Measurements from ENCODE around the gene CACFD1. TPM values are rescaled to one million over a fixed set of nuclear protein-coding genes. Genes with fewer than 3 reads are reported as not detected.
A peak's percentile ranks its signal among the peaks of the same experiment; 100 is the strongest.

The CACFD1 gene
- total and polyA plus RNA-seq, 9 of the 15 experiments (the other 6 are each of a cell fraction or from before 2014, with no cell fraction given), result 0.11 to 1.4 (median 1.1) TPM; not detected in 2

GRCh38 chr9:133495327-133496293, 35.8 kb downstream of the CACFD1 start (continued):
- TF ChIP-seq ELK1 (CRISPR knock-in tag; IDR thresholded peaks at IDR 0.05), result 0 out of 2 replicates have a peak, but pooled peaks have one; percentile 16
- TF ChIP-seq HIVEP1 (CRISPR knock-in tag; IDR thresholded peaks at IDR 0.05), result no peak
- TF ChIP-seq ZNF77 (CRISPR knock-in tag; IDR thresholded peaks at IDR 0.05), result no peak
- no peak for TF ChIP-seq TFAM (CRISPR knock-in tag; conservative IDR thresholded peaks at IDR 0.05)

- H3K4me2 ChIP-seq (ENCODE audit: insufficient read depth, low read length), result no peak overlapping the region
- no peak for TF ChIP-seq ZNF408 (CRISPR knock-in tag; IDR thresholded peaks at IDR 0.05; ENCODE audit: low read depth)
- no peak for TF ChIP-seq SIN3A (IDR thresholded peaks at IDR 0.05; ENCODE audit: borderline replicate concordance in 2 of 2, control insufficient read depth in 1 of 2, low read depth in 2 of 2, low read length in 2 of 2)
- no peak for TF ChIP-seq FOS (IDR thresholded peaks at IDR 0.05; ENCODE audit: extremely low read depth, insufficient read length)
- no peak for TF ChIP-seq E4F1 (CRISPR knock-in tag; IDR thresholded peaks at IDR 0.05; ENCODE audit: borderline replicate concordance)
- no peak for TF ChIP-seq TFE3 (CRISPR knock-in tag; IDR thresholded peaks at IDR 0.05)
- no peak for TF ChIP-seq ZNF121 (CRISPR knock-in tag; conservative IDR thresholded peaks at IDR 0.05)
- no peak for TF ChIP-seq SP2 (IDR thresholded peaks at IDR 0.05; ENCODE audit: extremely low read depth, low read depth, low read length, poor library complexity, severe bottlenecking)
Observed at GRCh38 chr9:133496861-133497842, 37.4 kb downstream of the CACFD1 start.

More at GRCh38 chr9:133496861-133497842, 37.4 kb downstream of the CACFD1 start:
- H3K9me1 ChIP-seq (ENCODE audit: control insufficient read depth, insufficient read depth, low read length), result no peaks in the 10 kb centered on the region
- FAIRE-seq (no peak), ATAC-seq (no peak), DNase-seq (ENCODE audit: extremely low read depth in 1 of 4, low spot score in 3 of 4) (no peak)
- peaks cover 17 to 76% of the 10 kb centered on the region in 2 experiments; a peak in 4 of 5 replicates for H3K27me3 ChIP-seq (ENCODE audit: control insufficient read depth in 2 of 2, insufficient read depth in 2 of 2, low read length in 2 of 2)
- no peak overlapping the region; a peak in 1 of 4 replicates for H3K9ac ChIP-seq (ENCODE audit: insufficient read depth in 1 of 2, low read depth in 2 of 2, low read length in 2 of 2)
- H3K4me1 ChIP-seq (replicated peaks in 1 of 2; ENCODE audit: control insufficient read depth in 2 of 2, insufficient read depth in 2 of 2, low read length in 2 of 2), result peaks cover 0 to 23% of the 10 kb centered on the region in 2 experiments; a peak in 1 of 5 replicates
- H4K20me1 ChIP-seq (replicated peaks; ENCODE audit: control insufficient read depth, insufficient read depth, low read length), result no peaks in the 10 kb centered on the region
- in situ Hi-C loops (cut with MboI) (no loop called here), intact Hi-C loops (cut with micrococcal nuclease) (no loop called here)
- H3K27ac ChIP-seq (ENCODE audit: extremely low read depth, low read depth, low read length), result no peak overlapping the region
- BruUV-seq (replicated peaks), result no TSS peak
- H3K4me3 ChIP-seq, result no peak overlapping the region
- WGBS (ENCODE audit: insufficient coverage, low coverage, missing lambda C conversion rate), result 3% methylated on average over 33 of the region's 35 CpGs
- no peak overlapping the region for H2AFZ ChIP-seq (ENCODE audit: low read depth, low read length)
- CTCF ChIA-PET (ENCODE audit: low intra/inter-chr PET ratio), result no interaction called here
- no peaks in the 10 kb centered on the region for H3K36me3 ChIP-seq (ENCODE audit: control insufficient read depth, insufficient read depth, low read length)
- H3K9me3 ChIP-seq (replicated peaks; ENCODE audit: control insufficient read depth, insufficient read depth, low read depth, low read length), result no peaks in the 10 kb centered on the region; the same call in 1 of the 2 replicates
- H3K79me2 ChIP-seq (ENCODE audit: control insufficient read depth, insufficient read depth, low read length), result no peaks in the 10 kb centered on the region
- POLR2A ChIA-PET, result interaction anchor here (0.6 to 1.3 kb wide), 4 partner anchors 9 to 122 kb away, joined by 3 to 5 read pairs (median 3); no protein-coding TSS in a partner anchor
